CD4-positive, alpha-beta T cell treated with Interleukin-1 beta for 1 hour (primary cell): ENCODE data around the gene ADAM23.

Experiments used
- DNase-seq, 2 donors: peaks; one replicate each; pipeline ENCODE4 v3.0.0-alpha.2; 2020 to 2022

Gene ADAM23

GRCh38 chr2:206657087-206657486 is 213.8 kb downstream of the ADAM23 start:
- no peak for DNase-seq

- no peak for DNase-seq
Measured at GRCh38 chr2:206665251-206665650, 221.9 kb downstream of the ADAM23 start.
